ENCODE results near the gene SMG6. TPM values are rescaled to one million over a fixed set of nuclear protein-coding genes. Genes with fewer than 3 reads are reported as not detected.

The SMG6 gene
- polyA plus RNA-seq, 1 of the 3 experiments (the other 2 are of a cell fraction), result 15.7 TPM

DNA sequence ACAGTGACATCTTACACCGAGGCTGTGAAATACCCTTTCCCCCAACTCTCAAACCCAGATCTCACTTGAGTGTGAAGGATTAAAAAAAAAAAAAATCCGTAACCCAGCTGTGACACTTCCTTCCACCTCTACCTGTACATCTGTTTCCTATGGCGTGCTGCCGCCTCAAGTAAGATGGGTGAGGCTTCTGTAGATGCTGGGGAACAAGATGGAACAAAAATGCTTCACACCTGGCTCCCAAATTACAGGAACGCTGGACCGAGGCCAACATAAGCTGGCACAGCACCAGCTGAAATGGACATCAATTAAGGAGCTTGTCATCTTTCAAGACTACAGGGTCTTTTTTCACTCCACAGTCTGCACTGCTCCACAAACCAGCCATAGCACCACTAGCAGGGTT, 152.8 kb downstream of the SMG6 start (continued):
- TF ChIP-seq, protein P1, sequence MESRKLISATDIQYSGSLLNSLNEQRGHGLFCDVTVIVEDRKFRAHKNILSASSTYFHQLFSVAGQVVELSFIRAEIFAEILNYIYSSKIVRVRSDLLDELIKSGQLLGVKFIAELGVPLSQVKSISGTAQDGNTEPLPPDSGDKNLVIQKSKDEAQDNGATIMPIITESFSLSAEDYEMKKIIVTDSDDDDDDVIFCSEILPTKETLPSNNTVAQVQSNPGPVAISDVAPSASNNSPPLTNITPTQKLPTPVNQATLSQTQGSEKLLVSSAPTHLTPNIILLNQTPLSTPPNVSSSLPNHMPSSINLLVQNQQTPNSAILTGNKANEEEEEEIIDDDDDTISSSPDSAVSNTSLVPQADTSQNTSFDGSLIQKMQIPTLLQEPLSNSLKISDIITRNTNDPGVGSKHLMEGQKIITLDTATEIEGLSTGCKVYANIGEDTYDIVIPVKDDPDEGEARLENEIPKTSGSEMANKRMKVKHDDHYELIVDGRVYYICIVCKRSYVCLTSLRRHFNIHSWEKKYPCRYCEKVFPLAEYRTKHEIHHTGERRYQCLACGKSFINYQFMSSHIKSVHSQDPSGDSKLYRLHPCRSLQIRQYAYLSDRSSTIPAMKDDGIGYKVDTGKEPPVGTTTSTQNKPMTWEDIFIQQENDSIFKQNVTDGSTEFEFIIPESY (IDR thresholded peaks at IDR 0.05; ENCODE audit: borderline replicate concordance, low read depth), result no peak

DNA sequence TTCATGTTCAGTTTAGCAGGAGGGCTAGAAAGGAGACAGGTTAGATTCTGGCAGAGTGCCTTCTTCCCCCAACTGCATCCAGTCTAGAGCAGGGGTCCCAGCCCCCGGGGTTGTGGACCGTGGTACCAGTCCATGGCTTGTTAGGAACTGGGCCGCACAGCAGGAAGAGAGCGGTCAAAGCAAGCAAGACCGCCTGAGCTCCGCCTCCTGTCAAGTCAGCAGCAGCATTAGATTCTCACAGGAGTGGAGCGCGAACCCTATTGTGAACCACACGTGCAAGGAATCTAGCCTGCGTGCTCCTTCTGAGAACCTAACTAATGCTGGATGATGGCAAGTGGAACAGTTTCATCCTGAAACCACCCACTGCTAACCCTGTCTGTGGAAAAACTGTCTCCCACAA, 153.7 kb downstream of the SMG6 start:
- Histone ChIP-seq H4K20me1 (ENCODE audit: insufficient read depth) (no peaks in the 10 kb centered on the region), H3K27ac (ENCODE audit: low read depth in 2 of 2, low read length in 1 of 2) (no peak overlapping the region), H3K4me2 (no peak overlapping the region), H3K9me3 (no peaks in the 10 kb centered on the region), H3K79me2 (ENCODE audit: insufficient read depth) (no peaks in the 10 kb centered on the region), H3K4me3 (ENCODE audit: low read depth in 2 of 2, low read length in 1 of 2) (no peak overlapping the region), H3K9me2 (no peaks in the 10 kb centered on the region), H2AFZ (ENCODE audit: low read depth) (no peak overlapping the region), H3K27me3 (ENCODE audit: insufficient read depth) (no peaks in the 10 kb centered on the region), H3F3A (replicated peaks; ENCODE audit: insufficient read depth) (no peaks in the 10 kb centered on the region), H3K4me1 (ENCODE audit: control insufficient read depth in 1 of 2, insufficient read depth in 2 of 2, low read depth in 1 of 2, low read length in 1 of 2) (peaks cover 0 to 4% of the 10 kb centered on the region in 2 experiments; a peak in 1 of 4 replicates), H3K36me3 (replicated peaks in 1 of 2; ENCODE audit: control insufficient read depth in 1 of 2, insufficient read depth in 2 of 2, low read length in 1 of 2) (peaks cover 3 to 21% of the 10 kb centered on the region in 2 experiments), H3K9ac (no peak overlapping the region)
- TF ChIP-seq, protein P2, sequence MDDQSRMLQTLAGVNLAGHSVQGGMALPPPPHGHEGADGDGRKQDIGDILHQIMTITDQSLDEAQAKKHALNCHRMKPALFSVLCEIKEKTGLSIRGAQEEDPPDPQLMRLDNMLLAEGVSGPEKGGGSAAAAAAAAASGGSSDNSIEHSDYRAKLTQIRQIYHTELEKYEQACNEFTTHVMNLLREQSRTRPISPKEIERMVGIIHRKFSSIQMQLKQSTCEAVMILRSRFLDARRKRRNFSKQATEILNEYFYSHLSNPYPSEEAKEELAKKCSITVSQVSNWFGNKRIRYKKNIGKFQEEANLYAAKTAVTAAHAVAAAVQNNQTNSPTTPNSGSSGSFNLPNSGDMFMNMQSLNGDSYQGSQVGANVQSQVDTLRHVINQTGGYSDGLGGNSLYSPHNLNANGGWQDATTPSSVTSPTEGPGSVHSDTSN (IDR thresholded peaks at IDR 0.05), result no peak
- no peak for TF ChIP-seq TCF12 (IDR thresholded peaks at IDR 0.05)
- TF ChIP-seq, protein P3, sequence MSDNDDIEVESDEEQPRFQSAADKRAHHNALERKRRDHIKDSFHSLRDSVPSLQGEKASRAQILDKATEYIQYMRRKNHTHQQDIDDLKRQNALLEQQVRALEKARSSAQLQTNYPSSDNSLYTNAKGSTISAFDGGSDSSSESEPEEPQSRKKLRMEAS (IDR thresholded peaks at IDR 0.05; ENCODE audit: low read depth), result no peak
- no peak for TF ChIP-seq FOXM1 (IDR thresholded peaks at IDR 0.05; ENCODE audit: low read depth)
- CTCF ChIA-PET, result interaction anchor here (1.0 to 3.5 kb wide), 3 partner anchors 9 to 95 kb away, joined by 3 to 10 read pairs (median 4); partner anchors contain the start of gene HIC1
- POLR2A ChIA-PET, result no interaction called here
- DNase-seq, result no peak
- WGBS (ENCODE audit: low lambda C conversion rate), result 98% methylated on average over 9 of the region's 10 CpGs

DNA sequence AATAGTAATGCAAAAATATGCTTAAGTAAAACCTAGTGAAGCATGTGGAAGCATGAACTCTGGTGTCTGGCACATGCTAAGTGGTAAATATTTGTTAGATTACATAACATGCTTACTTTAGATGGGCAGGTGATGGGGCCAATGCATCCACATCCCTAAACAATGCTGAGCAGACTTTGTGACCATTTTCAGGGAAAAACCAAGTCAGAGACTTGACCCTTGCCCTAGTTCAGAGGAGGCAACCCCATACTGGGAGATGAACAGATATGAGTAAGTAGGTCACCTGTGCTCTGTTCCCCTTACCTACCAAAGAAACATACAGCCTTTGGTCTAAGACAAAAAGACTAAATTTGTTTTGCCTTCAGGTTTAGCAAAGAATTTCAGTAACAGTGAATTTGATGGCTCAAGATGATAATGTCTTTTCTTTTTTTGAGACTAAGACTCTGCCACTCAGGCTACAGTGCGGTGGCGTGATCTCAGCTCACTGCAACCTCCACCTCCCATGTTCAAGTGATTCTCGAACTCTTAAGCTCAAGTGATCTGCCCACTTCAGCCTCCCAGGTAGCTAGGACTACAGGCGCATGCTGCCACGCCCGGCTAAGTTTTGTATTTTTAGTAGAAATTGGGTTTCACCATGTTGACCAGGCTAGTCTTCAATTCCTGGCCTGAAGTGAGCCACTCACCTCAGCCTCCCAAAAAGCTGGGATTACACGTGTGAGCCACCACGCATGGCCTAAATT, 157.3 kb downstream of the SMG6 start:
- DNase-seq, result no peak
- H3K9ac ChIP-seq, result no peak overlapping the region
- H3K27me3 ChIP-seq (ENCODE audit: insufficient read depth), result no peaks in the 10 kb centered on the region
- H3K9me2 ChIP-seq, result no peaks in the 10 kb centered on the region
- no peak overlapping the region for H3K4me3 ChIP-seq (ENCODE audit: low read depth in 2 of 2, low read length in 1 of 2)
- H3K4me2 ChIP-seq, result no peak overlapping the region
- CTCF ChIA-PET, result interaction anchor here (1.6 kb wide), 1 partner anchor 28 kb away, joined by 4 read pairs; no protein-coding TSS in a partner anchor
- peaks cover 3 to 8% of the 10 kb centered on the region in 2 experiments for H3K36me3 ChIP-seq (replicated peaks in 1 of 2; ENCODE audit: control insufficient read depth in 1 of 2, insufficient read depth in 2 of 2, low read length in 1 of 2)
- no peaks in the 10 kb centered on the region for H4K20me1 ChIP-seq (ENCODE audit: insufficient read depth)
- no peak overlapping the region for H2AFZ ChIP-seq (ENCODE audit: low read depth)
- WGBS (ENCODE audit: low lambda C conversion rate), result 96% methylated on average over 8 of the region's 8 CpGs
- H3K27ac ChIP-seq (ENCODE audit: low read depth in 2 of 2, low read length in 1 of 2), result no peak overlapping the region
- H3K4me1 ChIP-seq (ENCODE audit: control insufficient read depth in 1 of 2, insufficient read depth in 2 of 2, low read depth in 1 of 2, low read length in 1 of 2), result peaks cover 0 to 3% of the 10 kb centered on the region in 2 experiments; a peak in 1 of 4 replicates
- POLR2A ChIA-PET, result no interaction called here
- H3K9me3 ChIP-seq, result no peaks in the 10 kb centered on the region
- H3F3A ChIP-seq (replicated peaks; ENCODE audit: insufficient read depth), result peaks cover 4% of the 10 kb centered on the region
- H3K79me2 ChIP-seq (ENCODE audit: insufficient read depth), result no peaks in the 10 kb centered on the region
- no peak for TF ChIP-seq ELF1 (IDR thresholded peaks at IDR 0.05)
- no peak for TF ChIP-seq TCF12 (IDR thresholded peaks at IDR 0.05)
- TF ChIP-seq, protein P1 (IDR thresholded peaks at IDR 0.05; ENCODE audit: borderline replicate concordance, low read depth), result no peak
- no peak for TF ChIP-seq GATA2 (CRISPR knock-in tag; IDR thresholded peaks at IDR 0.05)
- no peak for TF ChIP-seq MXI1 (IDR thresholded peaks at IDR 0.05; ENCODE audit: low read depth, low read length)
- no peak for TF ChIP-seq CHD2 (IDR thresholded peaks at IDR 0.05; ENCODE audit: low read length, partially characterized antibody)
- no peak for TF ChIP-seq RCOR1 (IDR thresholded peaks at IDR 0.05; ENCODE audit: low read length)
- no peak for TF ChIP-seq POLR2AphosphoS5 (IDR thresholded peaks at IDR 0.05; ENCODE audit: low read depth, low read length)
- TF ChIP-seq REST (IDR thresholded peaks at IDR 0.05; ENCODE audit: low read depth, low read length), result no peak
